BE2C (cell line): ENCODE data around the gene DNAI7.

Experiments used
- DNase-seq: peaks from one replicate; pipeline ENCODE4 v3.0.0-alpha.2; 2020
- H3K27me3 ChIP-seq: fragments of 250-450 bp; sonication (Bioruptor Pico); 2 replicates; pipeline ENCODE4 v1.5.1; 2020; ENCODE audit warnings: mild to moderate bottlenecking
- H3K36me3 ChIP-seq: fragments of 250-450 bp; sonication (Bioruptor Pico); 2 replicates; pipeline ENCODE4 v1.5.1; 2020; ENCODE audit warnings: mild to moderate bottlenecking
- H3K4me1 ChIP-seq: fragments of 250-450 bp; sonication (Bioruptor Pico); 2 replicates; pipeline ENCODE4 v1.5.1; 2020
- H3K4me3 ChIP-seq: 2 replicates; pipeline ENCODE4 v1.5.1; 2011; ENCODE audit warnings: low read depth, low read length
- H3K9me3 ChIP-seq: fragments of 250-450 bp; sonication (Bioruptor Pico); 2 replicates; pipeline ENCODE4 v1.5.1; 2020
- CTCF ChIP-seq: IDR thresholded peaks from 2 replicates; pipeline ENCODE4 v1.5.1; 2012; ENCODE audit warnings: mild to moderate bottlenecking, low read depth, low read length

The DNAI7 gene

GRCh38 chr12:25074954-25075353, 120.0 kb downstream of the DNAI7 start:
- Histone ChIP-seq H3K27me3 (no peaks in the 10 kb centered on the region; the same call in 1 of the 2 replicates), H3K4me3 (no peak overlapping the region), H3K4me1 (no peaks in the 10 kb centered on the region), H3K36me3 (no peaks in the 10 kb centered on the region), H3K9me3 (no peaks in the 10 kb centered on the region)
- TF ChIP-seq CTCF: no peak
- no peak for DNase-seq

GRCh38 chr12:25074113-25074512, 120.8 kb downstream of the DNAI7 start:
- no peaks in the 10 kb centered on the region; the same call in 1 of the 2 replicates for H3K27me3 ChIP-seq
- TF ChIP-seq CTCF: no peak
- no peaks in the 10 kb centered on the region for H3K4me1 ChIP-seq
- no peak overlapping the region for H3K4me3 ChIP-seq
- no peaks in the 10 kb centered on the region for H3K9me3 ChIP-seq
- DNase-seq: no peak
- no peaks in the 10 kb centered on the region for H3K36me3 ChIP-seq

GRCh38 chr12:25072906-25073650, 121.9 kb downstream of the DNAI7 start:
- Histone ChIP-seq H3K27me3 (no peaks in the 10 kb centered on the region; the same call in 1 of the 2 replicates), H3K9me3 (no peaks in the 10 kb centered on the region), H3K4me1 (no peaks in the 10 kb centered on the region), H3K36me3 (no peaks in the 10 kb centered on the region), H3K4me3 (no peak overlapping the region)
- no peak for TF ChIP-seq CTCF
- no peak for DNase-seq

DNA sequence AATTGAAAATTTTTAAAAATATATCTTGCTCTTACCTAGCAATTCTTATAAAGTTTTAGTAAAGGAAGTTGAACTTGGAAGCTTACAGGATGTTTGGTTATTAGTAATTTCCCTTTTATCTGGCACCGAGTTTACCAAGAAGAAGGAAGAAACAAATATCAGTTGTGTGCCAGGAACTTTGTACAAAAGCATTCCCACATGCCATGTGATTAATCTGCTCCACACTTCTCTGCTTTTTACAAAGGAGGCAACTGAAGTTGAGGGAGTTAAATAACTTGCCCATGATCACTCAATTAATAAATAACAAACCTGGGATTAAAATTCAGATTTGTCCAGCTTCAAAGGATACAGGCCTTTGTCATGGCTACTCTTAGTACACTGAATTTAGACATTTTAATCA, 123.6 kb downstream of the DNAI7 start:
- no peak overlapping the region for H3K4me3 ChIP-seq
- no peaks in the 10 kb centered on the region for H3K9me3 ChIP-seq
- DNase-seq: no peak
- no peaks in the 10 kb centered on the region; the same call in 1 of the 2 replicates for H3K27me3 ChIP-seq
- H3K4me1 ChIP-seq: no peaks in the 10 kb centered on the region
- TF ChIP-seq CTCF: no peak
- H3K36me3 ChIP-seq: no peaks in the 10 kb centered on the region

- peaks cover under 1% of the 10 kb centered on the region for H3K27me3 ChIP-seq
- H3K9me3 ChIP-seq: no peaks in the 10 kb centered on the region
- H3K4me3 ChIP-seq: no peak overlapping the region
- no peak for DNase-seq
- no peak for TF ChIP-seq CTCF
- H3K36me3 ChIP-seq: no peaks in the 10 kb centered on the region
- H3K4me1 ChIP-seq: no peaks in the 10 kb centered on the region
Observed at GRCh38 chr12:25069224-25069623, 125.7 kb downstream of the DNAI7 start.

DNA sequence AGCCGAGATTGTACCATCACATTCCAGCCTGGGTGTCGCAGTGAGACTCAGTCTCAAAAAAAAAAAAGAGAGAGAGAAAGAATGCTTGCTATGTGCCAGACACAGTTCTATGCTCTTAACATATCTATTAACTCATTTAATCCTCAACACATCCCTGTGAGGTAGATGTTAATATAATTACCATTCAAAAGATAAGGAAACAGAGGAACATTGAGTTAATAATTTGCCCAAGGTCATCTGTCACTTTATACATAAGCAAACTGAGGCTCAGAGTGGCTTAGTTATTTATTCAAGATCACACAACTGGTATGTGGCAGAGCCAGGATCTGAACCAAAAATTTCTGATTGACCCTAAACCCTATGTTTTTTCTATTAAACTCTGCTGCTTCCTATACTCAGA, 129.9 kb downstream of the DNAI7 start:
- Histone ChIP-seq H3K4me3 (no peak overlapping the region), H3K27me3 (peaks cover 5% of the 10 kb centered on the region; the same call in 1 of the 2 replicates), H3K36me3 (no peaks in the 10 kb centered on the region), H3K4me1 (no peaks in the 10 kb centered on the region), H3K9me3 (no peaks in the 10 kb centered on the region)
- no peak for DNase-seq
- no peak for TF ChIP-seq CTCF
